Left lung (tissue), 10 donors: ENCODE measurements around the gene KIAA0930. TPM values are rescaled to one million over a fixed set of nuclear protein-coding genes. Genes with fewer than 3 reads are reported as not detected.
A peak's percentile ranks its signal among the peaks of the same experiment; 100 is the strongest.

ENCODE experiments used
- ATAC-seq: fragments of 200-7000 bp; cut with Tn5 transposase; one replicate; pipeline ENCODE4 v1.9.1; 2020; ENCODE audit warnings: moderate library complexity
- DNase-seq, 4 donors: peaks; one replicate each; pipeline ENCODE4 v3.0.0-alpha.2; 2013 to 2020
- H3K27ac ChIP-seq, 2 donors: fragments of 200-600 bp; sonication (generic) in 1 of 2; one replicate each; pipeline versions ENCODE4 v1.5.0 to v1.8.0; 2020 to 2021
- H3K27me3 ChIP-seq, 2 donors: fragments of 200-600 bp; sonication (generic) in 1 of 2; one replicate each; pipeline versions ENCODE4 v1.5.0 to v1.8.0; 2020 to 2021
- H3K36me3 ChIP-seq, 2 donors: fragments of 200-600 bp; sonication (generic) in 1 of 2; one replicate each; pipeline versions ENCODE4 v1.5.0 to v1.8.0; 2020 to 2021
- H3K4me1 ChIP-seq, 2 donors: fragments of 200-600 bp; one replicate each; pipeline ENCODE4 v1.8.0; 2021
- H3K4me3 ChIP-seq, 2 donors: fragments of 200-600 bp; sonication (generic) in 1 of 2; one replicate each; pipeline versions ENCODE4 v1.5.0 to v1.8.0; 2020 to 2021; ENCODE audit warnings: mild to moderate bottlenecking in 1 of 2
- H3K9me3 ChIP-seq, 2 donors: fragments of 200-600 bp; sonication (generic) in 1 of 2; one replicate each; pipeline versions ENCODE4 v1.5.0 to v1.8.0; 2020 to 2021
- CTCF ChIP-seq, 2 donors: fragments of 200-600 bp; sonication (generic) in 1 of 2; IDR thresholded peaks; one replicate each; pipeline versions ENCODE4 v1.5.0 to v1.8.0; 2021; ENCODE audit warnings: antibody characterized with exemption in 2 of 2
- intact Hi-C, 2 donors: fragments of 100-400 bp; cut with DNase I; formaldehyde crosslinking; loops; one replicate each; pipeline versions ENCODE4 v1.11.2 to v1.14.2; 2022
- polyA plus RNA-seq, 6 donors: library from polyadenylated mRNA; unstranded; fragments of 120-200 nt; gene quantifications; one replicate each; pipeline ENCODE4 v1.2.1, GENCODE V29; 2013; ENCODE audit not compliant: insufficient read length in 6 of 6
- total RNA-seq, 2 donors: library from RNA; stranded (reverse); fragmentation: NEBNext Ultra II Directional; extraction: Animal tissue kit (Norgen Biotek cat#: 25700); gene quantifications; one replicate each; pipeline ENCODE4 v1.2.1, GENCODE V29; 2021
- donor health status: DM: no; HTN: yes; CAD: no.
- donor health status: DM: no; HTN: no; CAD: no.

Gene KIAA0930
- total and polyA plus RNA-seq, 8 donors, result 12.1 to 78.8 (median 17.9) TPM

DNA sequence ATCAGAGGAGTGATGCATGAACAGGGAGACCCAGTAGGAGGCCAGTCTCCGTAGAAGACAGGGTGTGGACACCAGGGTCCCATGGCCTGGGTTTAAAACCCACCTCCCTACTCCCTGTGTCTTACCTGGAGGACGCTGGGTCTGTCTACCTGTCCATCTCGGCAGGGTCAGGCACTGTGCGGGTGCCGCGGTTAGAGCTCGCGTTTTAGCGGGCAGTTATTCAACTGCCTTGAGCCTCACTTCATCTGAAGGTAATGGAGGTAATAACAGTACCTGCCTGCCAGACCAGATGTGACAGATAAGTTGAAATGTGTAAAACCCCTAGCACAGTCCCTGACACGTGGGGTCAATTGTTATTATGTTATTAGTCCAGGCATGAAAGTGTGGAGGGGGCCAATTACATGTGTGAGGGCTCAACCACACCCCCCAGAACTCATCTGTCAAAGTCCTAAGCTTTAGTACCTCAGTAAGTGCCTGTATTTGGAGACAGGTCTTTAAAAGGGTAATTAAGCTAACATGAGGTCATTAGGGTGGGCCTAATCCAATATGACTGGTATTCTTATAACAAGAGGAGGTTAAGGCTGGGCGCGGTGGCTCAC lies 35.9 kb upstream of the KIAA0930 start:
- intact Hi-C loops, result loop anchor here in 1 of 2 donors (10.0 kb wide), 1 partner anchor 278 kb away; no protein-coding TSS in a partner anchor
- Histone ChIP-seq H3K36me3 (no peaks in the 10 kb centered on the region), H3K4me1 (peaks cover 10 to 18% of the 10 kb centered on the region in 2 donors), H3K9me3 (no peaks in the 10 kb centered on the region), H3K27ac (no peak overlapping the region), H3K27me3 (no peaks in the 10 kb centered on the region), H3K4me3 (no peak overlapping the region)
- no peak for TF ChIP-seq CTCF (IDR thresholded peaks at IDR 0.05)
- ATAC-seq (no peak), DNase-seq (no peak)

GRCh38 chr22:45273452-45274075 lies 32.9 kb upstream of the KIAA0930 start:
- no peak overlapping the region for H3K4me3 ChIP-seq
- H3K4me1 ChIP-seq, result peaks cover 3 to 16% of the 10 kb centered on the region in 2 donors
- no peaks in the 10 kb centered on the region for H3K9me3 ChIP-seq
- H3K27ac ChIP-seq, result no peak overlapping the region
- TF ChIP-seq CTCF (IDR thresholded peaks at IDR 0.05), result no peak
- DNase-seq (no peak), ATAC-seq (no peak)
- intact Hi-C loops, result loop anchor here in 1 of 2 donors (10.0 kb wide), 1 partner anchor 281 kb away; no protein-coding TSS in a partner anchor
- H3K27me3 ChIP-seq, result peaks cover 0 to 15% of the 10 kb centered on the region in 2 donors
- H3K36me3 ChIP-seq, result no peaks in the 10 kb centered on the region

- Histone ChIP-seq H3K4me1 (peaks cover 3 to 16% of the 10 kb centered on the region in 2 donors), H3K27me3 (peaks cover 0 to 22% of the 10 kb centered on the region in 2 donors), H3K36me3 (no peaks in the 10 kb centered on the region), H3K27ac (no peak overlapping the region), H3K4me3 (no peak overlapping the region), H3K9me3 (no peaks in the 10 kb centered on the region)
- no peak for ATAC-seq
- intact Hi-C loops, result loop anchor here in 1 of 2 donors (10.0 kb wide), 1 partner anchor 282 kb away; no protein-coding TSS in a partner anchor
- TF ChIP-seq CTCF (IDR thresholded peaks at IDR 0.05), result no peak
- DNase-seq, result no peak
Observed at GRCh38 chr22:45272498-45272897, 31.8 kb upstream of the KIAA0930 start.

DNA sequence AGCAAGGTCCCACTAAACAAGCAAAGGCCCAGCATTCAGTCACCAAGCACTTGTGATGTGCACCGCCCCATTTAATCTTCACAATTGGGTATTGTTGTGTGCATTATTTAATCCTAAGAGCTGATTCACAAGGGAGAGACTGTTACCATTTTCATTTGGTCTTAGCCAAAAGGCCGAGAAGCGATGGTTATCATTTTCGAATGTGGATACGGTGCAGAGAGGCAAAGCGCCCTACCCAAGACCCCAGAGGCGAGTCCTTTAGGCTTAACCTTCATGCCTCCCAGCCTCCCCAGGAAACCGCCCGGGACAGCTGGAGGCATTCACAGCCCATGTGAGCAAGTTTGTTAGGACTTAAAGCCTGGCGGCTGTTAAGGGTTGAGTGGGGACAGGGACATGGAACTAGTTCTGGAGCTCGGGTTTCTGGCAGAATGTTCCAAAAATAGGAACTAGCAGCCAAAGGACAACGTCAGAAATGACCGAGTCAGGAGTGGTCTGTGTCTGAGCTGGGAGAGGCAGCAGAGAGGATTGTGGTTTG lies 31.0 kb upstream of the KIAA0930 start:
- TF ChIP-seq CTCF (IDR thresholded peaks at IDR 0.05), result no peak
- intact Hi-C loops, result loop anchor here in 1 of 2 donors (10.0 kb wide), 1 partner anchor 283 kb away; no protein-coding TSS in a partner anchor
- peaks cover 0 to 27% of the 10 kb centered on the region in 2 donors for H3K27me3 ChIP-seq

More for the DNA sequence above, 31.0 kb upstream of the KIAA0930 start:
- Histone ChIP-seq H3K27ac (no peak overlapping the region), H3K36me3 (no peaks in the 10 kb centered on the region), H3K4me1 (peaks cover 3 to 16% of the 10 kb centered on the region in 2 donors), H3K9me3 (no peaks in the 10 kb centered on the region), H3K4me3 (no peak overlapping the region)
- ATAC-seq (no peak), DNase-seq (peak in 2 of 4 donors; percentile 64 to 92)
